Measurements from ENCODE around the gene ATP9A. TPM values are rescaled to one million over a fixed set of nuclear protein-coding genes. Genes with fewer than 3 reads are reported as not detected.

ATP9A gene
- total and polyA plus RNA-seq, 10 of the 15 experiments (the other 5 are each of a cell fraction or from before 2014, with no cell fraction given): 0.03 to 0.81 (median 0.14) TPM

DNA sequence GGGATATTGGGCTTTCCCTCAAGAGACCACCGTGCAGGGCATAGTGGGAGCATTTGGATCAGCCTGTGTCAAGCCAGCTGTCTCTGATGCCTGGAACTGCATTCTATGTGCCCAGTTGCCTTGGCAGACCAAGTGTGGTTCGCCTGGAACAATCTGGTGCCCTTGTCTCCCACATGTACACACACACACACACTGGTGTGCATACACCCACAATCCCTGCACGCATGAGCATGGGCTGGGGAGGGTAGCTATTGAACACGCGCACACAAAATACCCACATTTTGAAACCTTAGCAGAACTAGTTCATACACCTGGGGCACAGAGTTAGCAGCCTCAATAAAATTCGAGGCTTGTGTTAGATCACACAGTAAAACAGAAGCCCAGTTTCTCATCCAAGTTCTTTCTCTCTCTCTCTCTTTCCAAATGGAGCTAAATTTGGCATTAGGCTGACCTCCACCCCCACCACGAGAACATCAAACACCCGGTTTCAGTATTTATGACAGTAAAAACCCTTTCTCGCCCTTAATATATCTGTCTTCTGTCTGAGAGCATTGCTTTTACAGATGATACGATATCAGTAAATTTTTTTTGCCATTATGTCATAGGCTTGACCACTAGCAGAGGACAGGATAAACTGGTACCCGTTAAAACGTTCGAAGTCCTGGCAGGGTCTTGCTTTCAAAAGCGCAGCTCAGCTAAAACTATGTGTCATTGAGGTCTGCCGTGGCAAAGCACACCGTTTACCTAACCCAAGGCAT lies 207.5 kb downstream of the ATP9A start:
- RAD21 ChIA-PET (ENCODE audit: unreplicated experiment): no interaction called here
- no TSS peak for BruUV-seq (replicated peaks)
- TF ChIP-seq ZZZ3 (IDR thresholded peaks at IDR 0.05; ENCODE audit: control insufficient read depth, insufficient read length, low read depth): no peak
- TF ChIP-seq ESRRA (IDR thresholded peaks at IDR 0.05; ENCODE audit: low read length): no peak
- TF ChIP-seq ZNF217 (IDR thresholded peaks at IDR 0.05): no peak
- no peak overlapping the region for H3K4me3 ChIP-seq
- intact Hi-C loops (cut with micrococcal nuclease; ENCODE audit: unreplicated experiment) (no loop called here), in situ Hi-C loops (cut with MboI) (no loop called here)
- no peak overlapping the region for H2AFZ ChIP-seq (ENCODE audit: control insufficient read depth, low read depth, low read length)
- no peak overlapping the region for H3K27ac ChIP-seq (ENCODE audit: control insufficient read depth, insufficient read depth)
- no peak for FAIRE-seq
- WGBS (ENCODE audit: insufficient coverage, insufficient replicate concordance, low lambda C conversion rate, missing lambda C conversion rate): 32% methylated on average over 16 of the region's 16 CpGs
- H3K4me1 ChIP-seq (ENCODE audit: control insufficient read depth, insufficient read depth, low read length): no peaks in the 10 kb centered on the region; the same call in 1 of the 2 replicates
- no peaks in the 10 kb centered on the region; the same call in 1 of the 2 replicates for H4K20me1 ChIP-seq (ENCODE audit: control insufficient read depth, insufficient read depth)
- peaks cover 13 to 33% of the 10 kb centered on the region in 2 experiments for H3K27me3 ChIP-seq (replicated peaks in 1 of 2; ENCODE audit: control insufficient read depth in 2 of 2, insufficient read depth in 2 of 2, low read length in 1 of 2)
- H3K9ac ChIP-seq (ENCODE audit: control insufficient read depth, insufficient read depth, low read length): no peak overlapping the region
- no peaks in the 10 kb centered on the region for H3K79me2 ChIP-seq (ENCODE audit: control insufficient read depth, insufficient read depth, low read length)
- H3K9me3 ChIP-seq (replicated peaks; ENCODE audit: control insufficient read depth, insufficient read depth, low read length): no peaks in the 10 kb centered on the region
- SMC1A ChIA-PET (ENCODE audit: uncharacterized antibody, unreplicated experiment): no interaction called here
- H3K36me3 ChIP-seq (ENCODE audit: control insufficient read depth in 2 of 2, insufficient read depth in 2 of 2, low read length in 1 of 2): no peaks in the 10 kb centered on the region
- POLR2A ChIA-PET: no interaction called here
- no peak overlapping the region for H3K4me2 ChIP-seq (ENCODE audit: control insufficient read depth, insufficient read depth)
- no peak for ATAC-seq
- CTCF ChIA-PET: no interaction called here
- no peak for DNase-seq (ENCODE audit: low read depth, low spot score)

DNA sequence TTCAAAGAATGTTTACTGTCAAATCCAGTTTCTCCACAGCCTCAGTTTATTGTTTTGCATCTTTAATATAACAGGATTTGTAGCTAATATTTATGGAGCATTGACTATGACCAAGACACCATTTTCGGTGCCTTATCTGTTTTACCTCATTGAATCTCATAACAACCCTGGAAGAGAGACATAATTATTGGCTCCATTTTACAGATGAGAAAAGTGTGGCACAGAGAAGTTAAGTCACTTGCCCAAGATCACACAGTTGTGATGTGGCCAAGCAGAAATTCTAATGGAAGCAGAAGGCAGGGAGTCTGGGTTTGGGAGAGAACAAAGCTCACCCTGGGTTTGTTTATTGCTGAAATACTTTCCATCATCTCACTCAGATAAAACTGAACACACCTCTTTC lies 208.1 kb downstream of the ATP9A start:
- Histone ChIP-seq H3K4me3 (no peak overlapping the region), H3K4me2 (ENCODE audit: control insufficient read depth, insufficient read depth) (no peak overlapping the region), H4K20me1 (ENCODE audit: control insufficient read depth, insufficient read depth) (no peaks in the 10 kb centered on the region; the same call in 1 of the 2 replicates), H2AFZ (ENCODE audit: control insufficient read depth, low read depth, low read length) (no peak overlapping the region), H3K27ac (ENCODE audit: control insufficient read depth, insufficient read depth) (no peak overlapping the region), H3K36me3 (ENCODE audit: control insufficient read depth in 2 of 2, insufficient read depth in 2 of 2, low read length in 1 of 2) (no peaks in the 10 kb centered on the region), H3K79me2 (ENCODE audit: control insufficient read depth, insufficient read depth, low read length) (no peaks in the 10 kb centered on the region), H3K9ac (ENCODE audit: control insufficient read depth, insufficient read depth, low read length) (no peak overlapping the region), H3K4me1 (ENCODE audit: control insufficient read depth, insufficient read depth, low read length) (no peaks in the 10 kb centered on the region; the same call in 1 of the 2 replicates), H3K27me3 (replicated peaks in 1 of 2; ENCODE audit: control insufficient read depth in 2 of 2, insufficient read depth in 2 of 2, low read length in 1 of 2) (peaks cover 13 to 33% of the 10 kb centered on the region in 2 experiments), H3K9me3 (replicated peaks; ENCODE audit: control insufficient read depth, insufficient read depth, low read length) (no peaks in the 10 kb centered on the region)
- ChIA-PET RAD21 (ENCODE audit: unreplicated experiment) (no interaction called here), POLR2A (no interaction called here), SMC1A (ENCODE audit: uncharacterized antibody, unreplicated experiment) (no interaction called here), CTCF (no interaction called here)
- DNase-seq (ENCODE audit: low read depth, low spot score) (no peak), ATAC-seq (no peak), FAIRE-seq (no peak)
- 40% methylated on average over 1 of the region's 1 CpG for WGBS (ENCODE audit: insufficient coverage, insufficient replicate concordance, low lambda C conversion rate, missing lambda C conversion rate)
- no TSS peak for BruUV-seq (replicated peaks)
- intact Hi-C loops (cut with micrococcal nuclease; ENCODE audit: unreplicated experiment): no loop called here
- in situ Hi-C loops (cut with MboI): no loop called here
- no peak for TF ChIP-seq FOXM1 (IDR thresholded peaks at IDR 0.05; ENCODE audit: low read depth, low read length)
- TF ChIP-seq SIX5 (IDR thresholded peaks at IDR 0.05; ENCODE audit: low read depth, low read length, severe bottlenecking): no peak
- TF ChIP-seq, protein P1, sequence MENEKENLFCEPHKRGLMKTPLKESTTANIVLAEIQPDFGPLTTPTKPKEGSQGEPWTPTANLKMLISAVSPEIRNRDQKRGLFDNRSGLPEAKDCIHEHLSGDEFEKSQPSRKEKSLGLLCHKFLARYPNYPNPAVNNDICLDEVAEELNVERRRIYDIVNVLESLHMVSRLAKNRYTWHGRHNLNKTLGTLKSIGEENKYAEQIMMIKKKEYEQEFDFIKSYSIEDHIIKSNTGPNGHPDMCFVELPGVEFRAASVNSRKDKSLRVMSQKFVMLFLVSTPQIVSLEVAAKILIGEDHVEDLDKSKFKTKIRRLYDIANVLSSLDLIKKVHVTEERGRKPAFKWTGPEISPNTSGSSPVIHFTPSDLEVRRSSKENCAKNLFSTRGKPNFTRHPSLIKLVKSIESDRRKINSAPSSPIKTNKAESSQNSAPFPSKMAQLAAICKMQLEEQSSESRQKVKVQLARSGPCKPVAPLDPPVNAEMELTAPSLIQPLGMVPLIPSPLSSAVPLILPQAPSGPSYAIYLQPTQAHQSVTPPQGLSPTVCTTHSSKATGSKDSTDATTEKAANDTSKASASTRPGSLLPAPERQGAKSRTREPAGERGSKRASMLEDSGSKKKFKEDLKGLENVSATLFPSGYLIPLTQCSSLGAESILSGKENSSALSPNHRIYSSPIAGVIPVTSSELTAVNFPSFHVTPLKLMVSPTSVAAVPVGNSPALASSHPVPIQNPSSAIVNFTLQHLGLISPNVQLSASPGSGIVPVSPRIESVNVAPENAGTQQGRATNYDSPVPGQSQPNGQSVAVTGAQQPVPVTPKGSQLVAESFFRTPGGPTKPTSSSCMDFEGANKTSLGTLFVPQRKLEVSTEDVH (IDR thresholded peaks at IDR 0.05; ENCODE audit: low read depth, partially characterized antibody): no peak
- TF ChIP-seq RCOR1 (conservative IDR thresholded peaks at IDR 0.05; ENCODE audit: low read depth, low read length): no peak
- TF ChIP-seq ETV6 (conservative IDR thresholded peaks at IDR 0.05 in 1 of 2, IDR thresholded peaks at IDR 0.05 in 1 of 2; ENCODE audit: borderline replicate concordance in 1 of 2, low read depth in 1 of 2): no peak
- no peak for TF ChIP-seq GABPA (IDR thresholded peaks at IDR 0.05; ENCODE audit: low read depth)
- TF ChIP-seq FOS (IDR thresholded peaks at IDR 0.05; ENCODE audit: borderline replicate concordance, extremely low read depth, insufficient read length): no peak
- no peak for TF ChIP-seq SRF (IDR thresholded peaks at IDR 0.05; ENCODE audit: low read depth in 2 of 2, low read length in 2 of 2)
- TF ChIP-seq, protein P2, sequence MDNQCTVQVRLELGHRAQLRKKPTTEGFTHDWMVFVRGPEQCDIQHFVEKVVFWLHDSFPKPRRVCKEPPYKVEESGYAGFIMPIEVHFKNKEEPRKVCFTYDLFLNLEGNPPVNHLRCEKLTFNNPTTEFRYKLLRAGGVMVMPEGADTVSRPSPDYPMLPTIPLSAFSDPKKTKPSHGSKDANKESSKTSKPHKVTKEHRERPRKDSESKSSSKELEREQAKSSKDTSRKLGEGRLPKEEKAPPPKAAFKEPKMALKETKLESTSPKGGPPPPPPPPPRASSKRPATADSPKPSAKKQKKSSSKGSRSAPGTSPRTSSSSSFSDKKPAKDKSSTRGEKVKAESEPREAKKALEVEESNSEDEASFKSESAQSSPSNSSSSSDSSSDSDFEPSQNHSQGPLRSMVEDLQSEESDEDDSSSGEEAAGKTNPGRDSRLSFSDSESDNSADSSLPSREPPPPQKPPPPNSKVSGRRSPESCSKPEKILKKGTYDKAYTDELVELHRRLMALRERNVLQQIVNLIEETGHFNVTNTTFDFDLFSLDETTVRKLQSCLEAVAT (IDR thresholded peaks at IDR 0.05): no peak
- TF ChIP-seq RUNX3 (IDR thresholded peaks at IDR 0.05; ENCODE audit: low read length): no peak

Measured in GM12878 (cell line).